Measurements from ENCODE around the gene TLR4.

- TF ChIP-seq CTCF (IDR thresholded peaks at IDR 0.05; ENCODE audit: insufficient read depth, low read depth, low read length), result no peak
- TF ChIP-seq EZH2 (IDR thresholded peaks at IDR 0.05; ENCODE audit: insufficient read depth, low read length), result no peak
Observed at GRCh38 chr9:117687532-117687931, 16.7 kb upstream of the TLR4 start.
